ENCODE data around the gene KIN.
"Not testable (repeated sequence)": the region's sequence is repeated elsewhere in the genome, so short reads cannot be mapped to it uniquely, and the experiment has no call there.

Gene KIN

GRCh38 chr10:7787857-7788638 lies at the start of gene KIN, which contains the start of gene ATP5F1C:
TSS of gene KIN (minus strand) at chr10:7787993. CDS start at chr10:7787933, 60 bp downstream.
TSS of gene ATP5F1C (plus strand) at chr10:7788177. CDS start at chr10:7788208, 31 bp downstream.
- peak; percentile 94 to 96 for DNase-seq (ENCODE audit: low read depth in 1 of 2, low spot score in 1 of 2)

GRCh38 chr10:7836571-7836970 lies 48.8 kb upstream of the KIN start:
- no peak for DNase-seq (ENCODE audit: low read depth in 1 of 2, low spot score in 1 of 2)

- no peak for DNase-seq (ENCODE audit: low read depth in 1 of 2, low spot score in 1 of 2)
Measured at GRCh38 chr10:7834262-7834661, 46.5 kb upstream of the KIN start.

- DNase-seq (ENCODE audit: low read depth in 1 of 2, low spot score in 1 of 2) = no peak
Measured at GRCh38 chr10:7833210-7833609, 45.4 kb upstream of the KIN start.

GRCh38 chr10:7832060-7832459 lies 44.3 kb upstream of the KIN start:
- no peak for DNase-seq (ENCODE audit: low read depth in 1 of 2, low spot score in 1 of 2)

GRCh38 chr10:7829289-7829834 lies 41.6 kb upstream of the KIN start:
- DNase-seq (ENCODE audit: low read depth in 1 of 2, low spot score in 1 of 2) = no peak

GRCh38 chr10:7826971-7827370 lies 39.2 kb upstream of the KIN start:
- DNase-seq (ENCODE audit: low read depth in 1 of 2, low spot score in 1 of 2) = no peak

- DNase-seq (ENCODE audit: low read depth in 1 of 2, low spot score in 1 of 2) = no peak
Measured at GRCh38 chr10:7824251-7824650, 36.5 kb upstream of the KIN start.

- DNase-seq (ENCODE audit: low read depth in 1 of 2, low spot score in 1 of 2) = no peak
Measured at GRCh38 chr10:7819121-7819460, 31.3 kb upstream of the KIN start.

- DNase-seq (ENCODE audit: low read depth in 1 of 2, low spot score in 1 of 2) = peak; percentile 85 to 88
Measured at GRCh38 chr10:7818295-7819120, 30.7 kb upstream of the KIN start, which contains the start of gene TAF3. TSS of gene TAF3 (plus strand) at chr10:7818505. CDS start at chr10:7818710, 205 bp downstream.

- DNase-seq (ENCODE audit: low read depth in 1 of 2, low spot score in 1 of 2) = no peak
Measured at GRCh38 chr10:7817984-7818294, 30.1 kb upstream of the KIN start.

GRCh38 chr10:7817576-7817975 lies 29.8 kb upstream of the KIN start:
- DNase-seq (ENCODE audit: low read depth in 1 of 2, low spot score in 1 of 2) = no peak

- no peak for DNase-seq (ENCODE audit: low read depth in 1 of 2, low spot score in 1 of 2)
Measured at GRCh38 chr10:7813481-7813880, 25.7 kb upstream of the KIN start.

- DNase-seq (ENCODE audit: low read depth in 1 of 2, low spot score in 1 of 2) = not testable (repeated sequence)
Measured at GRCh38 chr10:7811743-7812142, 23.9 kb upstream of the KIN start.

GRCh38 chr10:7811000-7811399 lies 23.2 kb upstream of the KIN start:
- no peak for DNase-seq (ENCODE audit: low read depth in 1 of 2, low spot score in 1 of 2)

GRCh38 chr10:7810443-7810842 lies 22.6 kb upstream of the KIN start:
- no peak for DNase-seq (ENCODE audit: low read depth in 1 of 2, low spot score in 1 of 2)

- DNase-seq (ENCODE audit: low read depth in 1 of 2, low spot score in 1 of 2) = no peak
Measured at GRCh38 chr10:7808686-7809267, 21.0 kb upstream of the KIN start.

- no peak for DNase-seq (ENCODE audit: low read depth in 1 of 2, low spot score in 1 of 2)
Measured at GRCh38 chr10:7804741-7805140, 16.9 kb upstream of the KIN start.

- DNase-seq (ENCODE audit: low read depth in 1 of 2, low spot score in 1 of 2) = no peak
Measured at GRCh38 chr10:7804216-7804615, 16.4 kb upstream of the KIN start.

- DNase-seq (ENCODE audit: low read depth in 1 of 2, low spot score in 1 of 2) = no peak
Measured at GRCh38 chr10:7802606-7803005, 14.8 kb upstream of the KIN start.

GRCh38 chr10:7797582-7797981 lies 9.8 kb upstream of the KIN start:
- DNase-seq (ENCODE audit: low read depth in 1 of 2, low spot score in 1 of 2) = no peak

- no peak for DNase-seq (ENCODE audit: low read depth in 1 of 2, low spot score in 1 of 2)
Measured at GRCh38 chr10:7795605-7796004, 7.8 kb upstream of the KIN start.
